Thyroid gland (tissue), 4 donors: ENCODE measurements around the gene CYP19A1.

Experiments
- CTCF ChIP-seq, 6 experiments: fragments of 200-600 bp in 3 of 6; fragments of 450-650 bp in 3 of 6; sonication (generic) in 3 of 6; IDR thresholded peaks; one replicate each; pipeline ENCODE4 v1.5.1; 2016 to 2019; ENCODE audit warnings: antibody characterized with exemption in 6 of 6, mild to moderate bottlenecking in 2 of 6, inconsistent platforms in 1 of 6, moderate library complexity in 1 of 6
- POLR2A ChIP-seq, 2 donors: fragments of 450-650 bp; IDR thresholded peaks; one replicate each; pipeline ENCODE4 v1.6.1; 2017; ENCODE audit warnings: antibody characterized with exemption in 2 of 2, mild to moderate bottlenecking in 2 of 2, moderate library complexity in 1 of 2

- TF ChIP-seq CTCF (IDR thresholded peaks at IDR 0.05) (no peak), POLR2A (IDR thresholded peaks at IDR 0.05) (no peak)
These were observed 63.4 kb downstream of the CYP19A1 start for GRCh38 chr15:51274956-51275355.
